Prostate gland (tissue), 2 donors: ENCODE data around the gene AKT3. TPM values are rescaled to one million over a fixed set of nuclear protein-coding genes. Genes with fewer than 3 reads are reported as not detected.

ENCODE experiments used
- DNase-seq: peaks from one replicate; pipeline ENCODE4 v3.0.0-alpha.2; 2019; ENCODE audit warnings: low spot score
- H3K27ac ChIP-seq, 2 donors: fragments of 200-600 bp; sonication (generic); 2 replicates each; pipeline ENCODE4 v1.5.1; 2017 to 2019
- H3K27me3 ChIP-seq: fragments of 200-600 bp; sonication (generic); replicated peaks from 2 replicates; pipeline ENCODE4 v1.5.1; 2019; ENCODE audit not compliant: insufficient read depth
- H3K36me3 ChIP-seq, 2 donors: fragments of 200-600 bp; sonication (generic); 1 replicate in 1 of 2; 2 replicates in 1 of 2; pipeline versions ENCODE4 v1.5.1 to v1.8.1; 2017 to 2019
- H3K4me1 ChIP-seq: fragments of 200-600 bp; sonication (generic); replicated peaks from 2 replicates; pipeline ENCODE4 v1.5.1; 2019
- H3K4me3 ChIP-seq, 2 donors: fragments of 200-600 bp; sonication (generic); 2 replicates each; pipeline ENCODE4 v1.5.1; 2017 to 2019
- H3K9me3 ChIP-seq: fragments of 200-600 bp; sonication (generic); 2 replicates; pipeline ENCODE4 v1.5.1; 2017
- POLR2A ChIP-seq: fragments of 450-650 bp; IDR thresholded peaks from one replicate; pipeline ENCODE4 v1.6.1; 2016; ENCODE audit warnings: antibody characterized with exemption, mild to moderate bottlenecking
- POLR2AphosphoS5 ChIP-seq: sonication (generic); formaldehyde crosslinking; IDR thresholded peaks from one replicate; pipeline ENCODE4 v1.6.1; 2017; ENCODE audit warnings: antibody characterized with exemption
- WGBS: methylation state at CpG from one replicate; pipeline ENCODE4 v1.1.5; 2018; 5-methylcytosine and 5-hydroxymethylcytosine counted together
- intact Hi-C: fragments of 100-400 bp; cut with DNase I; formaldehyde crosslinking; loops from one replicate; pipeline ENCODE4 v1.14.2; 2022
- total RNA-seq, 2 donors: library from RNA; depleted of rRNA; stranded (reverse); fragments of >200 nt; gene quantifications; one replicate each; pipeline ENCODE4 v1.1.0, GENCODE V29; 2016
- TF ChIP-seq, protein P1 (sequence below), 4 experiments: fragments of 200-600 bp in 2 of 4; fragments of 450-650 bp in 2 of 4; sonication (generic) in 2 of 4; IDR thresholded peaks; 1 replicate in 3 of 4; 2 replicates in 1 of 4; pipeline ENCODE4 v1.5.1; 2016 to 2019; ENCODE audit warnings: antibody characterized with exemption in 4 of 4, mild to moderate bottlenecking in 2 of 4, moderate library complexity in 2 of 4

AKT3 gene
- total RNA-seq, 2 donors from 2014 or later, result 40.7 to 62.7 TPM

DNA sequence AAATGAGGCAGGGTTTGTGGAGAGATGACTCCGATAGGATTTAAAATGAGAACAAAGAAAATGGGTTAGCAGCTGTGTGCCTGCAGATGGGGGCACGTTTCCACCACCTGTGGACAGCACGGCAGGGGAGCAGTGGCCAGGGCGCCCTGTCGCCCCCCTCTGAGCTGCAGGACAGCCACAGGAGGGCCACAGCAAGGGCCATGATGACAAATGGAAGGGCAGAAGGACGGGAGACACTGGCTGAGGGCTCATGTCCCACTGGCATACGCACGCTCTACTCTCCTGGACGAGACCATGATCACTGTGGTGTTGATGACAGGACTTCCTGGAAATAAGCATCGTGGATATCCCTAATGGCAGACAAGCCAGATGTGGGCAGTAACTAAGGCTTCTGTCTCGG is 353.2 kb downstream of the AKT3 start:
- H3K36me3 ChIP-seq, result no peaks in the 10 kb centered on the region
- no peaks in the 10 kb centered on the region for H3K4me1 ChIP-seq
- intact Hi-C loops, result loop anchor here (10.0 kb wide), 1 partner anchor 548 kb away; no protein-coding TSS in a partner anchor
- H3K9me3 ChIP-seq, result no peaks in the 10 kb centered on the region
- WGBS, result 95% methylated on average over 11 of the region's 11 CpGs
- H3K4me3 ChIP-seq, result no peak overlapping the region
- no peak for DNase-seq
- TF ChIP-seq POLR2A (no peak), POLR2AphosphoS5 (no peak)
- TF ChIP-seq, protein P1, sequence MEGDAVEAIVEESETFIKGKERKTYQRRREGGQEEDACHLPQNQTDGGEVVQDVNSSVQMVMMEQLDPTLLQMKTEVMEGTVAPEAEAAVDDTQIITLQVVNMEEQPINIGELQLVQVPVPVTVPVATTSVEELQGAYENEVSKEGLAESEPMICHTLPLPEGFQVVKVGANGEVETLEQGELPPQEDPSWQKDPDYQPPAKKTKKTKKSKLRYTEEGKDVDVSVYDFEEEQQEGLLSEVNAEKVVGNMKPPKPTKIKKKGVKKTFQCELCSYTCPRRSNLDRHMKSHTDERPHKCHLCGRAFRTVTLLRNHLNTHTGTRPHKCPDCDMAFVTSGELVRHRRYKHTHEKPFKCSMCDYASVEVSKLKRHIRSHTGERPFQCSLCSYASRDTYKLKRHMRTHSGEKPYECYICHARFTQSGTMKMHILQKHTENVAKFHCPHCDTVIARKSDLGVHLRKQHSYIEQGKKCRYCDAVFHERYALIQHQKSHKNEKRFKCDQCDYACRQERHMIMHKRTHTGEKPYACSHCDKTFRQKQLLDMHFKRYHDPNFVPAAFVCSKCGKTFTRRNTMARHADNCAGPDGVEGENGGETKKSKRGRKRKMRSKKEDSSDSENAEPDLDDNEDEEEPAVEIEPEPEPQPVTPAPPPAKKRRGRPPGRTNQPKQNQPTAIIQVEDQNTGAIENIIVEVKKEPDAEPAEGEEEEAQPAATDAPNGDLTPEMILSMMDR (IDR thresholded peaks at IDR 0.05), result no peak
- no peak overlapping the region for H3K27ac ChIP-seq
- H3K27me3 ChIP-seq, result no peaks in the 10 kb centered on the region

DNA sequence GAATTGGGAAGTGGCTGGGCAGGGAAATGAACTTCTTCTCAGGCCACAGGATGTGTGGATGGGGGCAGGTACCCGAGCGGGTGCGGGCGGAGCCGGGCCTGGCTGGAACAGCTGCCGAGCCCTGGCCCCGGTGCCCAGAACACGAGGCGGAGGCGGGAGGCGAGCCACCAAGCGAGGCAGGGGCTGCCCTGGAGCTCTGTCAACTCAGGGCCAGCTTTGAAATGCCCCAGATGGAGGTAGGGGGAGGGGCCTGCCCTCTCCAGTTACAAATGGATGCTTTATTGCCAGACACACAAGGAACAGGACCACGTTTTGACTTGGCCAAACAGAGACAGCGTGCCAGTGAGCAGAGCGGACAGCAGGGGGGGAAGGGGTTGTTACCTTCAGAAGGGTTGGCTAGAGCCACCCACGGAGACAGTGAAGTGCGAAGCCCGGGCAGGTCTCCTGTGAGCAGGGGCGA is 353.8 kb downstream of the AKT3 start:
- 57% methylated on average over 19 of the region's 19 CpGs for WGBS
- DNase-seq, result no peak
- TF ChIP-seq, protein P1 (IDR thresholded peaks at IDR 0.05), result no peak
- no peak for TF ChIP-seq POLR2A
- TF ChIP-seq POLR2AphosphoS5, result no peak

DNA sequence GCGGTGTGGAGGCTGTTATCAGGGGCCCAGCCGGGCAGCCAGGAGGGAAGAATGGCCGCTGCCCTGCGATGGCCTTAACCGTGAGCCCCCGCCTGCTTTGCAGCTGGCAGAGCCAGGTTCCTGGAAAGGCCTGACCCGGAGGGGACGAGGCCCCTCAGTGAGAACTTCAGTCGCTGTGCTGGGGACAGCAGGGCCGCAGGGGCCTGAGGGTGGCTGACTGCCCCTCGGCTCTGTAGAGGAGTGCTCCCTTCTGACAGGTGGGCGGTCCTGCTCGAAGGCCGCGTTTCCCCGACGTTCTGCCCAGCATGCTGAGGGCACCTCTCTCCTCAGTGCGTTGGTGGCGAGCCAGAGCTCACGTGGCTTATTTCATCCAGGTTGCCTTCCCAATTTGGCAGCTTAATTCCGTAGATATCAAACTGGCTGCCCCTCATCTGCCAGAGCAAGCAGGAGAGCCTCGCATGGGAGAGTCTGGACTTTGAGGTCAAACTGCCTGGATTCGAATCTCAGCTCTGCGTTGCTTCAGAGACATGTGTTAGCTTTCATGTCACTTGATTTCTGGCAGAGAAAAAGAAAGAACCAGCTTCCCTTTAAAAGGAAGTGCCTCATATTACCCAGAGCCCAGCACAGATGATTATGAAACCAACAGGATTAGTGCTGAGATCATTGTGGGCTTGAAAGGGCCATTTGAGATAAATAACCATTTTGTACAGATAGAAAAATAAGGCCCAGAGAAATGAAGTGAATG is 354.4 kb downstream of the AKT3 start:
- H3K27ac ChIP-seq, result peak overlapping the region; percentile 35 to 37
- intact Hi-C loops, result loop anchor here (10.0 kb wide), 1 partner anchor 549 kb away; no protein-coding TSS in a partner anchor
- H3K36me3 ChIP-seq, result no peaks in the 10 kb centered on the region
- H3K9me3 ChIP-seq, result no peaks in the 10 kb centered on the region
- WGBS, result 86% methylated on average over 22 of the region's 24 CpGs
- no peak for DNase-seq
- TF ChIP-seq POLR2AphosphoS5 (no peak), POLR2A (no peak)
- TF ChIP-seq, protein P1 (IDR thresholded peaks at IDR 0.05), result no peak
- H3K4me3 ChIP-seq, result no peak overlapping the region
- no peaks in the 10 kb centered on the region for H3K27me3 ChIP-seq
- no peaks in the 10 kb centered on the region for H3K4me1 ChIP-seq

More for the DNA sequence above, 353.8 kb downstream of the AKT3 start:
- intact Hi-C loops, result loop anchor here (10.0 kb wide), 1 partner anchor 549 kb away; no protein-coding TSS in a partner anchor
- peak overlapping the region in 1 of 2 donors; percentile 35 for H3K27ac ChIP-seq
- H3K36me3 ChIP-seq, result no peaks in the 10 kb centered on the region
- no peaks in the 10 kb centered on the region for H3K27me3 ChIP-seq
- no peak overlapping the region for H3K4me3 ChIP-seq
- H3K4me1 ChIP-seq, result no peaks in the 10 kb centered on the region
- H3K9me3 ChIP-seq, result no peaks in the 10 kb centered on the region

DNA sequence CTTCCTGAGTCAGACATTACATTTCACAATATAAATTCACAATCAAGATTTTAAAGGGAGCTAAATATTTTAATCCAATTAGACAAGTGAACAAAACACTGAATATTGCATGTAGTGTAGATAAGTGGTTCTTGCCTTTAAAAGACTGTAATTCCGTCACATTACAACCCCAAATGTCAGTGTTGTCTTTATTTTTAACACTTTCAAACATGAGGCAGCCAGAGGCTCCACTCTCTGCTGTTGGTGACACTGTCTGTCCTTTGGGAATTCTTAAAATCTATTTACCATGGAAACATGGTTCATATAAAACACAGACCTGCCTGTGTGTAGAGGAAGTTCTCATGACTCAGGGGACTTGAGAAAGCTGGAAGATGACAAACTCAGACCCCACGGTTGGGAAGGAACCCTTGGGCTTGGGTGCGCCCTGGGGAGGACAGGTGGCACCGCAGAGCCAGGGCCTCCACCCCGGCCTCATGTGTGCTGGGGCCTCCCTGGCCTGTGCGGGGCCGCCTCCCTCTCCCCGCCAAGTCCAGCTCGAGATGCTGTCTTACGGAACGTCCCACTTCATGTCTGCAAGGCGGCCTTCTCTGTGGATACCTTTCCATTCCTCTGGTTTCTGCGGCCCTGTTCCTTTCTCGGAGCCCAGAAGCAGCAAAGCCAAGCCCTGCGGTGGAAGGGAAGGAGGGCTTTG is 355.2 kb downstream of the AKT3 start:
- no peak for TF ChIP-seq POLR2AphosphoS5
- TF ChIP-seq, protein P1 (IDR thresholded peaks at IDR 0.05), result no peak
- TF ChIP-seq POLR2A, result no peak
- Histone ChIP-seq H3K9me3 (no peaks in the 10 kb centered on the region), H3K27ac (no peak overlapping the region), H3K36me3 (no peaks in the 10 kb centered on the region), H3K4me1 (no peaks in the 10 kb centered on the region), H3K4me3 (no peak overlapping the region), H3K27me3 (no peaks in the 10 kb centered on the region)
- WGBS, result 95% methylated on average over 14 of the region's 15 CpGs
- no peak for DNase-seq
- intact Hi-C loops, result loop anchor here (10.0 kb wide), 1 partner anchor 550 kb away; no protein-coding TSS in a partner anchor
